Measurements from ENCODE around the gene FCHSD1. TPM values are rescaled to one million over a fixed set of nuclear protein-coding genes. Genes with fewer than 3 reads are reported as not detected.

The FCHSD1 gene
- total RNA-seq, 1 donor from 2014 or later: 28.6 TPM

Other genes with a start within 250 kb of the FCHSD1 start
- gene PCDHGA9, start 248.6 kb downstream of the FCHSD1 start, total RNA-seq: 1.6 and 1.9 TPM in 2 replicates
- 70.2 and 71.5 TPM in 2 replicates for gene PCDHGB6, start 243.4 kb downstream of the FCHSD1 start, total RNA-seq
- 22.4 and 24.0 TPM in 2 replicates for gene PCDHGA10, start 238.4 kb downstream of the FCHSD1 start, total RNA-seq
- gene PCDHGB7, start 233.7 kb downstream of the FCHSD1 start, total RNA-seq: 6.2 and 8.8 TPM in 2 replicates
- gene PCDHGA11, start 230.4 kb downstream of the FCHSD1 start, total RNA-seq: 1.9 and 2.2 TPM in 2 replicates
- gene PCDHGA12, start 220.9 kb downstream of the FCHSD1 start, total RNA-seq: 2.0 and 2.1 TPM in 2 replicates
- gene PCDHGC3, start 175.5 kb downstream of the FCHSD1 start, total RNA-seq: 92.4 and 99.9 TPM in 2 replicates
- 2.8 and 3.7 TPM in 2 replicates for gene PCDHGC4, start 166.4 kb downstream of the FCHSD1 start, total RNA-seq
- 1.4 and 1.9 TPM in 2 replicates for gene PCDHGC5, start 162.3 kb downstream of the FCHSD1 start, total RNA-seq
- gene DIAPH1, start 32.4 kb downstream of the FCHSD1 start, total RNA-seq: 50.9 and 52.1 TPM in 2 replicates
- 62.1 and 67.9 TPM in 2 replicates for gene HDAC3, start 14.6 kb downstream of the FCHSD1 start, total RNA-seq
- gene RELL2, start 14.4 kb downstream of the FCHSD1 start, total RNA-seq: 5.4 and 6.1 TPM in 2 replicates
- gene ARAP3, start 30.8 kb upstream of the FCHSD1 start, total RNA-seq: 1.3 and 2.0 TPM in 2 replicates
- gene PCDH1, start 227.0 kb upstream of the FCHSD1 start, total RNA-seq: 6.3 and 7.3 TPM in 2 replicates